Peyer's patch (tissue), 4 donors: ENCODE data around the gene PIP5KL1.

Experiments
- CTCF ChIP-seq, 6 experiments: fragments of 450-650 bp in 4 of 6; fragments of 200-600 bp in 2 of 6; sonication (generic) in 1 of 6; IDR thresholded peaks; one replicate each; pipeline ENCODE4 v1.5.1; 2017 to 2019; ENCODE audit warnings: antibody characterized with exemption in 6 of 6, mild to moderate bottlenecking in 3 of 6, moderate library complexity in 1 of 6
- POLR2A ChIP-seq, 2 donors: fragments of 450-650 bp; IDR thresholded peaks; one replicate each; pipeline ENCODE4 v1.5.1; 2017; ENCODE audit warnings: antibody characterized with exemption in 2 of 2, mild to moderate bottlenecking in 2 of 2, moderate library complexity in 2 of 2

- TF ChIP-seq CTCF (IDR thresholded peaks at IDR 0.05): no peak
- TF ChIP-seq POLR2A (IDR thresholded peaks at IDR 0.05): no peak
These were observed 4.3 kb downstream of the PIP5KL1 start for GRCh38 chr9:127925959-127926905.
